Activated CD4-positive, alpha-beta T cell treated with anti-CD3 and anti-CD28 coated beads, Interleukin-2, amount 10 ng/mL, durations not matched to agents 7 days and 5 days (primary cell): ENCODE results near the gene DBT. TPM values are rescaled to one million over a fixed set of nuclear protein-coding genes. Genes with fewer than 3 reads are reported as not detected.
"Not testable (repeated sequence)": the region's sequence is repeated elsewhere in the genome, so short reads cannot be mapped to it uniquely, and the experiment has no call there.

Experiments used
- CTCF ChIA-PET: fragments of 350-600 bp; sonication (Branson Sonifier 250); formaldehyde crosslinking; loops from one replicate; lab custom pipeline; 2021; ENCODE audit warnings: antibody characterized with exemption; lab: Charles Lee
- POLR2A ChIA-PET: fragments of 350-600 bp; sonication (Branson Sonifier 250); formaldehyde crosslinking; loops from one replicate; lab custom pipeline; 2021; ENCODE audit warnings: antibody characterized with exemption; lab: Charles Lee
- DNase-seq: peaks from one replicate; pipeline ENCODE4 v3.0.0-alpha.2; 2020
- H3K27ac Mint-ChIP-seq: one replicate; pipeline ENCODE4 v1.8.0; 2021; ENCODE audit warnings: mild to moderate bottlenecking, moderate library complexity, mixed read lengths
- H3K27me3 Mint-ChIP-seq: one replicate; pipeline ENCODE4 v1.8.0; 2021; ENCODE audit warnings: mixed read lengths
- H3K36me3 Mint-ChIP-seq: one replicate; pipeline ENCODE4 v1.8.0; 2021; ENCODE audit warnings: low read depth, mixed read lengths
- H3K4me1 Mint-ChIP-seq: one replicate; pipeline ENCODE4 v1.8.0; 2021; ENCODE audit warnings: mixed read lengths
- H3K4me3 Mint-ChIP-seq: one replicate; pipeline ENCODE4 v1.8.0; 2021; ENCODE audit warnings: mild to moderate bottlenecking, moderate library complexity, mixed read lengths
- H3K9me3 Mint-ChIP-seq: one replicate; pipeline ENCODE4 v1.8.0; 2021; ENCODE audit warnings: mixed read lengths
- total RNA-seq, 2 experiments: library from RNA; stranded (reverse); gene quantifications; one replicate each; pipeline ENCODE4 v1.2.3, GENCODE V29; 2021

Gene DBT
- total RNA-seq, 2 experiments from 2014 or later: 10.3 to 10.7 TPM

DNA sequence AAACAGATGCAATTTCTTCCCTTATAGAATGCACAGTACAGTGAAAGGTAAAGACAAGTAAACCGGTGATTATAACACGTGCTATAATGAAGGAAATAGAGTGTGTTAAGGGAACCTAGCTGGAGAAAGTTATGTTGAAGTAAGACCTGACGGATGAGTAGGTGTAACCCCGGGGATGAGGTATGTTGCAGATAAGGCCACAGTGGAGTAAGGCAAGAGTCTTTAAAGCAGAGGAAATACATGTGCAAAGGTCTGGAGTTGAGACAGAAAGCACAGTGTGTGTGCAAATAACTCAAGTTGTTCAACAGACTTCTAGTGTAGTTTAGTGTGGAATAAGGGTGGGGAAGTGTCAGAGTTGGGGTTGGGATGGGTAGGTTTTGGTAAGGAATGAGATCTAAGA lies 2.9 kb downstream of the DBT start:
- ChIA-PET CTCF (interaction anchor here (2.0 kb wide), 1 partner anchor 20 kb away, joined by 4 read pairs; no protein-coding TSS in a partner anchor), POLR2A (no interaction called here)
- H3K4me3 Mint-ChIP-seq: no peak overlapping the region
- H3K27me3 Mint-ChIP-seq: no peaks in the 10 kb centered on the region
- peaks cover 12% of the 10 kb centered on the region for H3K4me1 Mint-ChIP-seq
- no peak overlapping the region for H3K27ac Mint-ChIP-seq
- H3K36me3 Mint-ChIP-seq: peaks cover 2% of the 10 kb centered on the region
- no peak for DNase-seq
- no peaks in the 10 kb centered on the region for H3K9me3 Mint-ChIP-seq

DNA sequence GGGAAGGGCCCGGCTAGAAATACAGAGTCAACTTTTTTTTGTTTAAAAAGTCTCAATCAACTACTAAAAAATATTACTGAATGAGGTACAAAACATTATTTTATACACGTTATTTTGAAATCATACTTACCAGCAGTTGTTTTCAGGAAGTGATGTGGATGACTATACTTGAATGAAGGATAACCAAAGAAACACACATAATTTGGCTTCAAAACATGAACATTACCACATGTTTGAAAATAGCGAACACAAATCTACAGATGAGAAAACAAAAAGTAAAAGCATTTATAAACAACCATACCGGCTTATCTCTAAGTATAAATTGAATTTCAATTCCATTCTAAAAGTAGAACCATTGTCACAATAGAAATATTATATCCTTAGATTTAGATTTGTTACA lies 9.0 kb downstream of the DBT start:
- H3K4me1 Mint-ChIP-seq: peaks cover 3% of the 10 kb centered on the region
- H3K27ac Mint-ChIP-seq: no peak overlapping the region
- no peak for DNase-seq
- peaks cover 21% of the 10 kb centered on the region for H3K36me3 Mint-ChIP-seq
- CTCF ChIA-PET: no interaction called here
- H3K4me3 Mint-ChIP-seq: no peak overlapping the region
- H3K9me3 Mint-ChIP-seq: no peaks in the 10 kb centered on the region
- POLR2A ChIA-PET: no interaction called here
- H3K27me3 Mint-ChIP-seq: no peaks in the 10 kb centered on the region

GRCh38 chr1:100239961-100240360 lies 9.7 kb downstream of the DBT start:
- H3K9me3 Mint-ChIP-seq: no peaks in the 10 kb centered on the region
- CTCF ChIA-PET: interaction anchor here (0.6 to 0.7 kb wide), 3 partner anchors 39 to 1117 kb away, joined by 3 to 5 read pairs (median 3); no protein-coding TSS in a partner anchor
- H3K27me3 Mint-ChIP-seq: no peaks in the 10 kb centered on the region
- no peak overlapping the region for H3K27ac Mint-ChIP-seq
- H3K36me3 Mint-ChIP-seq: peaks cover 21% of the 10 kb centered on the region
- POLR2A ChIA-PET: no interaction called here
- peaks cover 3% of the 10 kb centered on the region for H3K4me1 Mint-ChIP-seq
- H3K4me3 Mint-ChIP-seq: no peak overlapping the region
- DNase-seq: no peak

DNA sequence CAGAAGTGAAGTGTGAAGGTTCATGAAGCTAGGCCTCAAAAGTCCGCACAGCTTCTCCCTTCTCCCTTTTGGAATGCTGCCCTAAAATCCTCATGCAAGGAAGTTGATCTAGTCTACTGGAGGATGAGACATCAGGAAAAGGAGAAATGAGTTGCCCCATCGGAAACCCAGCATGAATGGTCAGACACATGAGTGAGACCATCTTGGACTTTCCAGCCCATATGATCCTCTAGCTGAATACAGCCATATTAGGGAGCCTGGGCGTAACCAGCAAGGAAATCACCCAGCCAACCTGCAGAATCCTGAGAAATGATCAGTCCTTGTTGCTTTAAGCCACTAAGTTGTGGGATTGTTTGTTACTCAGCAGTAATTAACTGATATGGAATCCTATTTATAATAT lies 12.5 kb downstream of the DBT start:
- Mint-ChIP-seq H3K4me1 (no peaks in the 10 kb centered on the region), H3K27ac (no peak overlapping the region), H3K4me3 (no peak overlapping the region), H3K9me3 (no peaks in the 10 kb centered on the region), H3K36me3 (peaks cover 43% of the 10 kb centered on the region), H3K27me3 (no peaks in the 10 kb centered on the region)
- ChIA-PET CTCF (interaction anchor here (1.4 to 1.5 kb wide), 2 partner anchors 13 to 19 kb away, joined by 3 to 4 read pairs; partner anchors contain the start of gene DBT), POLR2A (no interaction called here)
- no peak for DNase-seq

DNA sequence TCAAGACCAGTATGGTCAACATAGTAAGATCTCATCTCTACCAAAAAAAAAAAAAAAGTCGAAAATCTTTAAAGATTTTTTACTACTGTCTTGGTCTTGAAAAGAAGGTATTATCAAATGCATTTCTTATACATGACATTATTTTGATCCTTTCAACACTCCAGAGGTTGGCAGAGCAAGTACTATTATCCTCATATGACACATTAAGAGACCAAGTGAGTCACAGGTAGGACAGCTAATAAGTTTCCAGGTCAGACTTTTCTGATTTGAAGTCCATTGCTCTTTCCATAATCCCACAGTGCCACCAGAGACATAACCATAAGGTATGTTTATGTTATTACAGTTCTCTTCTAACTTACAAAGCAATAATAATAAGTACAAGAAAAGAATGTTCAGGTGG lies 15.2 kb downstream of the DBT start:
- no peaks in the 10 kb centered on the region for H3K27me3 Mint-ChIP-seq
- CTCF ChIA-PET: no interaction called here
- POLR2A ChIA-PET: no interaction called here

GRCh38 chr1:100233566-100233965 lies 16.1 kb downstream of the DBT start:
- H3K4me3 Mint-ChIP-seq, H3K4me1 Mint-ChIP-seq, DNase-seq, H3K27me3 Mint-ChIP-seq, H3K9me3 Mint-ChIP-seq, CTCF ChIA-PET, H3K27ac Mint-ChIP-seq, POLR2A ChIA-PET: not testable (repeated sequence)
- peaks cover 42% of the 10 kb centered on the region for H3K36me3 Mint-ChIP-seq

More for the DNA sequence above, 15.2 kb downstream of the DBT start:
- H3K27ac Mint-ChIP-seq: no peak overlapping the region
- H3K9me3 Mint-ChIP-seq: no peaks in the 10 kb centered on the region
- H3K4me1 Mint-ChIP-seq: peaks cover 2% of the 10 kb centered on the region
- H3K4me3 Mint-ChIP-seq: no peak overlapping the region
- no peak for DNase-seq
- H3K36me3 Mint-ChIP-seq: peaks cover 48% of the 10 kb centered on the region

DNA sequence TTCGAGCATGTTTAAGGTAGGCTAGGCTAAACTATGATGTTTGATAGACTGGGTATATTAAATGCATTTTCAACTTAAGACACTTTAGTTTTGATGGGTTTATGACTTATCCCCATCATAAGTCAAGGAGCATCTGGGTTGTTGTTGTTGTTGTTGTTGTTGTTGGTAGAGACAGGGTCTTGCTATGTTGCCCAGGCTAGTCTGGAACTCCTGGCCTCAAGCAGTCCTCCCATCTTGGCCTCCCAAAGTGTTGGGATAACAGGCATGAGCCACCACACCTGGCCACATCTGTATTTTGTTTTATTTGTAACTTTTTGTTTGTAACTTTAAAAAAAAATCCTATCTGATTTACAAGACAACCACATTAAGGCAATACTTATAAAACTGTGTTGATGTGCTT lies 17.5 kb downstream of the DBT start:
- Mint-ChIP-seq H3K27ac (no peak overlapping the region), H3K4me3 (no peak overlapping the region)

DNA sequence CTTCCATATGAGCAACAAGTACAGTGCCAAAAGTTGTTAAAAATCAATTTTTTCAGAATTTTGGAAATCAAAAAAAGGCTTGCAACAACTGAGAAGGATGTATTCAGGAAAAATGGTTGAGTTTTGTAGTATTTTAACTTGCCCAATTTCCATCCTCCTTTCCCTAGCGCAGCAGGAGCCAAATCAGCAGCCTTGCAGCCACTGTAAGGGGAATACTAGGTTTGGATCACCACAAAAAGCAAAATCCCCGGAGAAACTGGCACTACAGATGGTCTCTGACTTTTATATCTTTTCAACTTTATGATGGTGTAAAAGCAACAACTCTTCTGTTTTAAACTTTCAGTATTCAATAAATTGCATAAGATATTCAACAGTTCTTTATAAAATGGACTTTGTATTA lies 17.9 kb downstream of the DBT start:
- H3K36me3 Mint-ChIP-seq: peaks cover 44% of the 10 kb centered on the region
- no peaks in the 10 kb centered on the region for H3K27me3 Mint-ChIP-seq

More for the DNA sequence above, 17.5 kb downstream of the DBT start:
- Mint-ChIP-seq H3K36me3 (peaks cover 44% of the 10 kb centered on the region), H3K4me1 (peaks cover 2% of the 10 kb centered on the region), H3K9me3 (no peaks in the 10 kb centered on the region), H3K27me3 (no peaks in the 10 kb centered on the region)
- ChIA-PET CTCF (no interaction called here), POLR2A (no interaction called here)
- no peak for DNase-seq

GRCh38 chr1:100230765-100231164 lies 18.9 kb downstream of the DBT start:
- Mint-ChIP-seq H3K27ac (no peak overlapping the region), H3K36me3 (peaks cover 42% of the 10 kb centered on the region), H3K27me3 (no peaks in the 10 kb centered on the region), H3K4me3 (no peak overlapping the region), H3K9me3 (no peaks in the 10 kb centered on the region), H3K4me1 (peaks cover 2% of the 10 kb centered on the region)
- ChIA-PET POLR2A (no interaction called here), CTCF (no interaction called here)
- no peak for DNase-seq

More for the DNA sequence above, 17.9 kb downstream of the DBT start:
- CTCF ChIA-PET: no interaction called here
- POLR2A ChIA-PET: no interaction called here
- DNase-seq: no peak
- peaks cover 2% of the 10 kb centered on the region for H3K4me1 Mint-ChIP-seq
- H3K27ac Mint-ChIP-seq: no peak overlapping the region
- H3K4me3 Mint-ChIP-seq: no peak overlapping the region
- H3K9me3 Mint-ChIP-seq: no peaks in the 10 kb centered on the region

- H3K36me3 Mint-ChIP-seq: peaks cover 41% of the 10 kb centered on the region
- no peaks in the 10 kb centered on the region for H3K27me3 Mint-ChIP-seq
Measured at GRCh38 chr1:100229681-100230443, 19.8 kb downstream of the DBT start.

GRCh38 chr1:100222428-100222827 lies 27.2 kb downstream of the DBT start:
- ChIA-PET POLR2A (no interaction called here), CTCF (no interaction called here)
- Mint-ChIP-seq H3K4me3 (no peak overlapping the region), H3K9me3 (no peaks in the 10 kb centered on the region), H3K4me1 (peaks cover 9% of the 10 kb centered on the region), H3K36me3 (peaks cover 24% of the 10 kb centered on the region), H3K27me3 (no peaks in the 10 kb centered on the region), H3K27ac (no peak overlapping the region)
- DNase-seq: no peak

More at GRCh38 chr1:100229681-100230443, 19.8 kb downstream of the DBT start:
- Mint-ChIP-seq H3K9me3 (no peaks in the 10 kb centered on the region), H3K27ac (no peak overlapping the region), H3K4me3 (no peak overlapping the region), H3K4me1 (peaks cover 2% of the 10 kb centered on the region)
- ChIA-PET CTCF (no interaction called here), POLR2A (no interaction called here)
- no peak for DNase-seq

GRCh38 chr1:100219883-100220282 lies 29.8 kb downstream of the DBT start:
- Mint-ChIP-seq H3K9me3 (no peaks in the 10 kb centered on the region), H3K27ac (peak overlapping the region; percentile 11), H3K4me3 (no peak overlapping the region), H3K36me3 (peaks cover 25% of the 10 kb centered on the region), H3K4me1 (peaks cover 9% of the 10 kb centered on the region), H3K27me3 (no peaks in the 10 kb centered on the region)
- CTCF ChIA-PET: interaction anchor here (1.3 kb wide), 1 partner anchor 31 kb away, joined by 3 read pairs; no protein-coding TSS in a partner anchor
- no peak for DNase-seq
- POLR2A ChIA-PET: no interaction called here

DNA sequence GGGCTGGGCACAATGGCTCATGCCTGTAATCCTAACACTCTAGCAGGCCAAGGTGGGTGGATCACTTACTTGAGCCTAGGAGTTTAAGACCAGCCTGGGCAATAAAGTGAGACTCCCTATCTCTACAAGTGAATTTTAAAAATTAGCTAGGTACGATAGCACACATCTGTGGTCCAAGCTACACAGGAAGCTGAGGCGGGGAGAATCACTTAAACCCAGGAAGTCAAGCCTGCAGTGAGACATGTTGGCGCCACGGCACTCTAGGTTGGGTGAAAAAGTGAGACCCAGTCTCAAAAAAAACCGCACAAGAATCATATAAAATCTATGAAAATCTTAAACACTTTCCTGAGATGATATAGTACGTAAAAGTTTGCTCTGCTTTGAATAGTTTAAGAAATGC lies 30.2 kb downstream of the DBT start:
- Mint-ChIP-seq H3K27me3 (no peaks in the 10 kb centered on the region), H3K4me3 (no peak overlapping the region), H3K9me3 (no peaks in the 10 kb centered on the region), H3K4me1 (peaks cover 9% of the 10 kb centered on the region), H3K27ac (peak overlapping the region; percentile 11), H3K36me3 (peaks cover 25% of the 10 kb centered on the region)
- ChIA-PET CTCF (interaction anchor here (1.3 kb wide), 1 partner anchor 31 kb away, joined by 3 read pairs; no protein-coding TSS in a partner anchor), POLR2A (no interaction called here)
- no peak for DNase-seq
